OCI-LY3 (cell line): ENCODE results near the gene MKLN1.
A peak's percentile ranks its signal among the peaks of the same experiment; 100 is the strongest.

Experiments
- H2AFZ ChIP-seq: fragments of 200-600, 300-600 bp; shearing (Covaris generic); 2 replicates; pipeline ENCODE4 v1.6.0; 2014; ENCODE audit warnings: antibody characterized with exemption, low read depth, low read length
- H3K27ac ChIP-seq: fragments of 200-600, 300-600 bp; sonication (generic); 2 replicates; pipeline ENCODE4 v1.5.1; 2014; ENCODE audit warnings: mild to moderate bottlenecking, low read length, moderate library complexity, mixed read lengths
- H3K27me3 ChIP-seq: fragments of 200-600, 300-600 bp; sonication (generic); 2 replicates; pipeline ENCODE4 v1.6.1; 2014; ENCODE audit warnings: low read depth, low read length, mixed read lengths
- H3K36me3 ChIP-seq: fragments of 200-600, 300-600 bp; sonication (generic); replicated peaks from 2 replicates; pipeline ENCODE3; 2014; ENCODE audit warnings: low read depth, low read length, mixed read lengths
- H3K4me1 ChIP-seq: fragments of 300-600, 200-600 bp; sonication (generic); 2 replicates; pipeline ENCODE4 v1.6.1; 2014; ENCODE audit warnings: low read length, mixed read lengths
- H3K4me2 ChIP-seq: fragments of 200-600, 300-600 bp; sonication (generic); 2 replicates; pipeline ENCODE4 v1.6.1; 2014; ENCODE audit warnings: low read length, mixed read lengths
- H3K4me3 ChIP-seq: fragments of 300-600, 200-600 bp; sonication (generic); 2 replicates; pipeline ENCODE4 v1.5.1; 2014; ENCODE audit warnings: antibody characterized with exemption, mild to moderate bottlenecking, low read length, moderate library complexity
- H3K79me2 ChIP-seq: fragments of 300-600, 200-600 bp; shearing (Covaris generic); 2 replicates; pipeline ENCODE4 v1.6.1; 2014; ENCODE audit warnings: mild to moderate bottlenecking, low read length, mixed read lengths
- H3K9ac ChIP-seq: fragments of 300-600, 200-600 bp; shearing (Covaris generic); 2 replicates; pipeline ENCODE4 v1.6.0; 2014; ENCODE audit warnings: mild to moderate bottlenecking, low read length, moderate library complexity
- H3K9me3 ChIP-seq: fragments of 200-600, 300-600 bp; shearing (Covaris generic); 2 replicates; pipeline ENCODE4 v1.6.1; 2014; ENCODE audit warnings: low read length, mixed read lengths; ENCODE audit not compliant: insufficient read depth
- H4K20me1 ChIP-seq: fragments of 200-600, 300-600 bp; sonication (generic); 2 replicates; pipeline ENCODE4 v1.6.1; 2016; ENCODE audit warnings: low read length, mixed read lengths; ENCODE audit not compliant: insufficient read depth
- CTCF ChIP-seq: fragments of 200-600, 300-600 bp; sonication (generic); IDR thresholded peaks from 2 replicates; pipeline ENCODE4 v1.5.1; 2014; ENCODE audit warnings: antibody characterized with exemption, low read length, low read depth
- EZH2phosphoT487 ChIP-seq: fragments of 200-600 bp; shearing (Covaris generic); IDR thresholded peaks from 2 replicates; pipeline ENCODE4 v1.6.1; 2018; ENCODE audit warnings: antibody characterized with exemption, mixed run types, low read depth

Gene MKLN1

DNA sequence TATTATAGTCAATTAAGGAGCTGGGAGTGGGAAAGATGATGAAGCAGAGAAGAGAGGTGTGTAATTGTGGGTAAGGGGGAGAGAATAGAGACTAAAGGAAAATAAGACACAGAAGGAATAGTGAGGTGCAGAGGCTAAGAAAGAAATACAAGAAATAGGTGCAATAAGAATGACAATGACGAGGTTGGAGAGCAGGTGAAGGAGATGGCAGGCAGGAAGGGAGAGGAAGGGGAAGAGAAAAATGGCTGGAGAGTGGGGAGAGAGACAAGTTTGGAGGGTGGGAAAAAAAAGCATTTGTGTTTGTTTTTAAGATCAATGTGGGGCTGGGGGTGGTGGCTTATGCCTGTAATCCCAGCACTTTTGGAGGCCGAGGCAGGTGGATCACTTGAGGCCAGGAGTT lies 27.6 kb upstream of the MKLN1 start:
- H3K4me3 ChIP-seq: no peak overlapping the region
- no peaks in the 10 kb centered on the region for H3K9me3 ChIP-seq
- H3K4me1 ChIP-seq: peaks cover 4% of the 10 kb centered on the region; the same call in 1 of the 2 replicates

DNA sequence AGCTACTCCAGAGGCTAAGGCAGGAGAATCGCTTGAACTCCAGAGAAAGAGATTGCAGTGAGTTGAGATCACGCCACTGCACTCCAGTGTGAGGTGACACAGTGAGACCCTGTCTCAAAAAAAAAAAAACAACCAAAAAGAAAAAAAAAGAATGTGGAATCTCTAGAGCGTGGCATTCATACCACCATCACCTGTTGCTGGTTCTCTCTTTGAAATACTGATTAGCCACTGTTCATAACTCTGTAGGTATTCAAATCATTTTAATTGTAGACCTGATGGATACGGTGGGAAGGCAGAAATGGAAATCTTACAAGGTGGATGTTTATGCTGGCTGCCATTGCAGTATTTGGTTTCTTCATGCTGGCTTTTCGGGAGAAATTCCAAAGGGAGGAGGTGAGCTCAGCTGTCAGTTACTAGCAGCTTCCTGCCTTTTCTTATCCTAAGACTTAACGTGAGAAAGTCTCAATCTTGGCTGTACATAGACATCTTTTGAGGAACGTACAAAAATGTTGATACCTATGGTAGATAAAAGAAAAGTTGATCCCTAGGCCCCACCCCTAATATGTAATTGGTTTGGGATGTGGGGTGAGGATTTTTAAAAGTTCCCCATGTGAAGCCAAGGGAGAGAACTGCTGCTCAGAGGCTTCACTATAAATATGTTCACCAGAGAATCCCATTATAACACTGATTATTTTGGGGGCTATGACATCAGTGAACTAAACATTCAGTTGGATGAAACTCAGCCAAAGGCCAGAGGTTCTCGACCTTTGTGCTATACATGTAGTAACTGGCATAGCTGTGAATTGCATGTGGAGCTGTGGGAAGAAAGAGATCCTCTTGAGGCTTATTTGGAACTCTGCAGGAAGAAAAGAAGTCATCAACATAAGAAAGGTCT lies 26.9 kb upstream of the MKLN1 start:
- H3K9ac ChIP-seq: no peak overlapping the region
- no peaks in the 10 kb centered on the region for H3K9me3 ChIP-seq
- H3K4me1 ChIP-seq: peaks cover 4% of the 10 kb centered on the region; the same call in 1 of the 2 replicates
- H4K20me1 ChIP-seq: no peaks in the 10 kb centered on the region
- no peak overlapping the region for H3K27ac ChIP-seq
- no peak overlapping the region for H2AFZ ChIP-seq
- no peak overlapping the region for H3K4me3 ChIP-seq
- no peaks in the 10 kb centered on the region for H3K36me3 ChIP-seq
- no peak for TF ChIP-seq CTCF
- no peak for TF ChIP-seq EZH2phosphoT487
- H3K27me3 ChIP-seq: no peaks in the 10 kb centered on the region
- no peak overlapping the region for H3K4me2 ChIP-seq
- no peaks in the 10 kb centered on the region for H3K79me2 ChIP-seq

More for the DNA sequence above, 27.6 kb upstream of the MKLN1 start:
- H3K27ac ChIP-seq: no peak overlapping the region
- no peak overlapping the region for H2AFZ ChIP-seq
- no peaks in the 10 kb centered on the region for H3K36me3 ChIP-seq
- no peak for TF ChIP-seq CTCF
- TF ChIP-seq EZH2phosphoT487: no peak
- H3K9ac ChIP-seq: no peak overlapping the region
- H3K79me2 ChIP-seq: no peaks in the 10 kb centered on the region
- no peak overlapping the region for H3K4me2 ChIP-seq
- no peaks in the 10 kb centered on the region for H3K27me3 ChIP-seq
- no peaks in the 10 kb centered on the region for H4K20me1 ChIP-seq

- Histone ChIP-seq H3K79me2 (no peaks in the 10 kb centered on the region), H3K27ac (no peak overlapping the region), H3K9ac (no peak overlapping the region), H2AFZ (no peak overlapping the region), H3K9me3 (0 out of 2 replicates have a peak, but pooled peaks cover 5% of the 10 kb centered on the region), H3K4me1 (peaks cover 4% of the 10 kb centered on the region; the same call in 1 of the 2 replicates), H4K20me1 (no peaks in the 10 kb centered on the region), H3K4me2 (no peak overlapping the region), H3K4me3 (no peak overlapping the region), H3K27me3 (no peaks in the 10 kb centered on the region), H3K36me3 (no peaks in the 10 kb centered on the region)
- TF ChIP-seq CTCF: no peak
These were observed 25.2 kb upstream of the MKLN1 start for GRCh38 chr7:131302446-131302845.

DNA sequence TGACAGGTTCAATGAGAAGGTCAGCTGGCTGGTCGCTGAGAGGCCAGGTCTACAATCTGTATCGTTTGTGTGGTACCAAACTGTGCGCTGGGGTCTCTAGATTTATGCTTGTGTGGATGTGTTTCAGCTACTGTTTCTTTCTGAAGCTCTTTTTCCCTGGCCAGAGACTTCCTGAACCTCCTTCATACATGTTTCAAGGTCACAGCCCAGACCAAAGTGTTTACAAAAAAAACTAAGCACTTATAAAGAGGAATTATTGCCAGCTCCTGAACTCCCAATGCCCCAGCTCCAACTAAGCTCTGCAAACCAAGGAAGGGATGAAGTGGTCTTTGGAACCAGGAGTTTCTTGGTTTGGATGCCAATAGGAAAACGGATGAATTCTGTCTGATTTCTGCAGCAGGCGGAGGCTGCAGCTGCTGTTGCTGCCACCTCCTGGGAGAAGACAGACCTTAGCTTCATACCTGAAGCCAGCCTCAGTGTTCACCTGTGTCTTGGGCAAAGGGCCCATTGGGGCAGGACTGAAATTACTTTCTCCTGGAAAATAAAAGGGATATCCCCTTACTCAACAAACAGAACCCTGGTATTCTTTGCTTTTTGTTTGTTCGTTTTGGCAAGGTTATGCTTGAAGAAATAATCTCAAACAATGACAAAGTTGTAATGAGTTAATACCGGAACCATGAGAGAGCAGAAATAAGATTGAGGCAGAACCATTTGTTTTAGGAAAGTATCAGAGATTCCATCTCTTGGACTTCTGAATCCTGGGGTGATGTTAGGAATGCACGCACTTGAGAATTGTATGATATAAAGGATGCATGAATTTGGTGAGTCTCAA lies 24.6 kb upstream of the MKLN1 start:
- H3K9me3 ChIP-seq: 0 out of 2 replicates have a peak, but pooled peaks cover 5% of the 10 kb centered on the region
- no peaks in the 10 kb centered on the region for H3K27me3 ChIP-seq
- H3K9ac ChIP-seq: no peak overlapping the region
- no peaks in the 10 kb centered on the region for H4K20me1 ChIP-seq
- H3K36me3 ChIP-seq: no peaks in the 10 kb centered on the region
- no peak for TF ChIP-seq EZH2phosphoT487
- TF ChIP-seq CTCF: peak; percentile 73
- no peak overlapping the region for H3K4me3 ChIP-seq
- H3K79me2 ChIP-seq: no peaks in the 10 kb centered on the region
- no peak overlapping the region for H2AFZ ChIP-seq
- no peak overlapping the region for H3K4me2 ChIP-seq
- peaks cover 4% of the 10 kb centered on the region; the same call in 1 of the 2 replicates for H3K4me1 ChIP-seq
- H3K27ac ChIP-seq: no peak overlapping the region
